Measurements from ENCODE around the gene ZBTB20.

The ZBTB20 gene

DNA sequence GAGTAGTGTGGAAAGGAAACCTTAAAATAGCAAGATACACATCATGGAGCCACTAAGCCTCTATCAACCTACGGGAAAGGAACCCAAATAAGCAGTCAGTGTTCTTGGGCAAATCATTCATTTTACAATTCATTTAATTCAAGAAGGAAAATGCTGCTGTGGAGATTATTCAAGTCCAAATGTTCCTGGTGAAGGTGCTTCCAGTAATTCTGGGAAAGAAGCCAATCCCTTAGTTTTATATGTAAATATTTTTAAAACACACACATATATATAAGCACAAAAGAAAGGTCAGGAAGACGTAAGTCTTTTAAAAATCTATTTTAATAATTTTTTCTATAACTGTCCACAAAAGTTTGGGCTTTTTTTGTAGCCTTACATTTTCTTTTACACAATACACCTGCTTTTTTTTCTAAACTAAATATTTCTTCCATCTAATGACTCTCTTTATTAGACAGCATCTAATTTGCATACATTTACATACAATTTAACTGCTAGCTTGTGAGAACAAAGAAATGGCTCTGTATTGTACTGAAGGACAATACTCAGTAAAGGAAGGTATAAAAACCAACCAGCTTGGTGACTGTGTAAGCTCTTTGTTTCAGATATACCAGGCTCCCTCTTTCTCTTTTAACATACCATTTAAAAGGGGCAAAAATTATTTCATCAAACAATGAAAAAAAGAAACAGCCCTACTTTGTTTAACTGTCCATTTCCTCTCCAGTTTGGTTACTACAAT is 269.5 kb downstream of the ZBTB20 start:
- H3K36me3 ChIP-seq (ENCODE audit: low read length), result no peaks in the 10 kb centered on the region
- H3K9me2 ChIP-seq (replicated peaks; ENCODE audit: insufficient read depth, low read length), result no peaks in the 10 kb centered on the region
- H3K9me3 ChIP-seq (ENCODE audit: insufficient read depth, low read length), result no peaks in the 10 kb centered on the region
- no peaks in the 10 kb centered on the region; the same call in 1 of the 2 replicates for H4K20me1 ChIP-seq (ENCODE audit: low read depth, low read length)
- TF ChIP-seq, protein P1, sequence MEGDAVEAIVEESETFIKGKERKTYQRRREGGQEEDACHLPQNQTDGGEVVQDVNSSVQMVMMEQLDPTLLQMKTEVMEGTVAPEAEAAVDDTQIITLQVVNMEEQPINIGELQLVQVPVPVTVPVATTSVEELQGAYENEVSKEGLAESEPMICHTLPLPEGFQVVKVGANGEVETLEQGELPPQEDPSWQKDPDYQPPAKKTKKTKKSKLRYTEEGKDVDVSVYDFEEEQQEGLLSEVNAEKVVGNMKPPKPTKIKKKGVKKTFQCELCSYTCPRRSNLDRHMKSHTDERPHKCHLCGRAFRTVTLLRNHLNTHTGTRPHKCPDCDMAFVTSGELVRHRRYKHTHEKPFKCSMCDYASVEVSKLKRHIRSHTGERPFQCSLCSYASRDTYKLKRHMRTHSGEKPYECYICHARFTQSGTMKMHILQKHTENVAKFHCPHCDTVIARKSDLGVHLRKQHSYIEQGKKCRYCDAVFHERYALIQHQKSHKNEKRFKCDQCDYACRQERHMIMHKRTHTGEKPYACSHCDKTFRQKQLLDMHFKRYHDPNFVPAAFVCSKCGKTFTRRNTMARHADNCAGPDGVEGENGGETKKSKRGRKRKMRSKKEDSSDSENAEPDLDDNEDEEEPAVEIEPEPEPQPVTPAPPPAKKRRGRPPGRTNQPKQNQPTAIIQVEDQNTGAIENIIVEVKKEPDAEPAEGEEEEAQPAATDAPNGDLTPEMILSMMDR (IDR thresholded peaks at IDR 0.05; ENCODE audit: insufficient read depth, low read length, poor library complexity, severe bottlenecking), result no peak
- no peak for TF ChIP-seq EZH2phosphoT487 (conservative IDR thresholded peaks at IDR 0.05; ENCODE audit: low read length)
- no peak overlapping the region for H3K27ac ChIP-seq (ENCODE audit: low read depth, low read length)
- no peaks in the 10 kb centered on the region for H3K79me2 ChIP-seq (ENCODE audit: insufficient read depth, low read length)
- no peak overlapping the region for H2AFZ ChIP-seq (ENCODE audit: low read depth, low read length, severe bottlenecking)
- no peak overlapping the region for H3K4me3 ChIP-seq (ENCODE audit: insufficient read depth, low read length, poor library complexity, severe bottlenecking)
- no peaks in the 10 kb centered on the region for H3K27me3 ChIP-seq (ENCODE audit: low read length)
- no peak overlapping the region for H3K4me2 ChIP-seq (ENCODE audit: low read depth, low read length, poor library complexity, severe bottlenecking)
- no peaks in the 10 kb centered on the region for H3F3A ChIP-seq (ENCODE audit: insufficient read depth)
- H3K9ac ChIP-seq (ENCODE audit: low read length), result no peak overlapping the region

DNA sequence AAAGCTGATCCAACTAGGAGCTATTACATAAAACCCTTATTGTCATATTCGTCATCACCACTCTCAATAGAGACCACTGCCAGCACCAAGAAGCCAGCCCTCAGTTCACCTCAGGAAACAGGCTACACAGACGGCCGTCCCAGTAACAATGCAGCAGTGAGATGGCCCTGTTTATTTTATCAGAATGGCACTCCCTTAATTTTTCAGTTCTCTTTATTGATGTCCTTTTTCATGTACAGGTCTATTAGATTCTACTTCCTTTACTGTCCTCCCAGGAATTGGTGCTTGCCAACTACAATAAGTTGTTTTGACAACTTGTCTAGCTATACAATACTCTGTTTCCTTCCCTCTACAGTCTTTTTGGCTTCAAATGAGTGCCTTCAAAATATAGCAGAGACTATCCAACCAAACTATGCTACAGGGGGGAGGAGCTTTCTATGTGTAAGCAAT is 272.5 kb downstream of the ZBTB20 start:
- Histone ChIP-seq H3K9ac (ENCODE audit: low read length) (no peak overlapping the region), H3K4me3 (ENCODE audit: insufficient read depth, low read length, poor library complexity, severe bottlenecking) (no peak overlapping the region), H2AFZ (ENCODE audit: low read depth, low read length, severe bottlenecking) (no peak overlapping the region), H3K4me2 (ENCODE audit: low read depth, low read length, poor library complexity, severe bottlenecking) (no peak overlapping the region), H3K36me3 (ENCODE audit: low read length) (no peaks in the 10 kb centered on the region), H3K27me3 (ENCODE audit: low read length) (no peaks in the 10 kb centered on the region), H3K27ac (ENCODE audit: low read depth, low read length) (no peak overlapping the region), H3F3A (ENCODE audit: insufficient read depth) (no peaks in the 10 kb centered on the region), H3K79me2 (ENCODE audit: insufficient read depth, low read length) (no peaks in the 10 kb centered on the region), H3K9me2 (replicated peaks; ENCODE audit: insufficient read depth, low read length) (no peaks in the 10 kb centered on the region), H4K20me1 (ENCODE audit: low read depth, low read length) (no peaks in the 10 kb centered on the region), H3K9me3 (ENCODE audit: insufficient read depth, low read length) (no peaks in the 10 kb centered on the region)
- TF ChIP-seq, protein P1 (IDR thresholded peaks at IDR 0.05; ENCODE audit: insufficient read depth, low read length, poor library complexity, severe bottlenecking), result no peak
- no peak for TF ChIP-seq EZH2phosphoT487 (conservative IDR thresholded peaks at IDR 0.05; ENCODE audit: low read length)

DNA sequence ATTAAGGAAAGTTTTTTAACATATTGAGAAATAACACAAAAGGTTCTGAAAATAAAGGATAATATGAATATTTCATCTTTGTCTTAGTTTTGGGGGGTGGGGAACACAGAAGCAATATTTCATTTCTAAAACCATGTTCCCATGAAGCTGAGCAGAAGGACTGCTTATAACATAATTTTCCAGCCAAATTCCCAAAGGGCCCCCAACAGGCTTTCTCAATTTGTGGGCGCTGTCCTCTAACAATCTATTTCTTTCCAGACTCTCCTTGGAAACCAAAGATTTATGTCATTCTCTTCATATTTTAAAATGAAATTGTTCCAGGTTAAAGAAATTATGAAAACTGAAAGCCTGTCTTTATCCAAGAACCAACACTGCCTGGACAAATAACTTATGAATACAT is 273.5 kb downstream of the ZBTB20 start:
- Histone ChIP-seq H3K4me2 (ENCODE audit: low read depth, low read length, poor library complexity, severe bottlenecking) (no peak overlapping the region), H3K9me2 (replicated peaks; ENCODE audit: insufficient read depth, low read length) (no peaks in the 10 kb centered on the region), H3K79me2 (ENCODE audit: insufficient read depth, low read length) (no peaks in the 10 kb centered on the region), H3K4me3 (ENCODE audit: insufficient read depth, low read length, poor library complexity, severe bottlenecking) (no peak overlapping the region), H2AFZ (ENCODE audit: low read depth, low read length, severe bottlenecking) (no peak overlapping the region), H3K36me3 (ENCODE audit: low read length) (no peaks in the 10 kb centered on the region), H3K27me3 (ENCODE audit: low read length) (no peaks in the 10 kb centered on the region), H3K9ac (ENCODE audit: low read length) (no peak overlapping the region), H3K9me3 (ENCODE audit: insufficient read depth, low read length) (no peaks in the 10 kb centered on the region), H3F3A (ENCODE audit: insufficient read depth) (no peaks in the 10 kb centered on the region), H4K20me1 (ENCODE audit: low read depth, low read length) (no peaks in the 10 kb centered on the region), H3K27ac (ENCODE audit: low read depth, low read length) (no peak overlapping the region)
- TF ChIP-seq, protein P1 (IDR thresholded peaks at IDR 0.05; ENCODE audit: insufficient read depth, low read length, poor library complexity, severe bottlenecking), result no peak
- TF ChIP-seq EZH2phosphoT487 (conservative IDR thresholded peaks at IDR 0.05; ENCODE audit: low read length), result no peak

Data from SU-DHL-6 (cell line).